Kidney (tissue), 14 donors: Measurements from ENCODE around the gene ZC3H14. TPM values are rescaled to one million over a fixed set of nuclear protein-coding genes. Genes with fewer than 3 reads are reported as not detected.

Experiments used
- DNase-seq, 5 donors: peaks; one replicate each; pipeline ENCODE4 v3.0.0-alpha.2; 2013 to 2020
- FAIRE-seq: peaks from 2 replicates; lab custom pipeline; 2012; peaks lifted over from hg19 to GRCh38; lab: Jason Lieb, UNC
- H3K27ac ChIP-seq, 2 donors: one replicate each; pipeline ENCODE4 v1.7.0; 2013; ENCODE audit warnings: low read depth in 2 of 2, low read length in 2 of 2, inconsistent platforms in 1 of 2
- H3K27me3 ChIP-seq: one replicate; pipeline ENCODE4 v1.7.1; 2013; ENCODE audit warnings: low read length, inconsistent platforms; ENCODE audit not compliant: control insufficient read depth, insufficient read depth
- H3K36me3 ChIP-seq, 3 donors: one replicate each; pipeline versions ENCODE4 v1.7.0 to v1.7.1; 2013; ENCODE audit warnings: low read length in 3 of 3, control low read depth in 1 of 3, inconsistent platforms in 1 of 3; ENCODE audit not compliant: insufficient read depth in 3 of 3, control insufficient read depth in 2 of 3
- H3K4me1 ChIP-seq, 3 donors: one replicate each; pipeline versions ENCODE4 v1.7.0 to v1.7.1; 2013; ENCODE audit warnings: low read length in 3 of 3, inconsistent platforms in 1 of 3, low read depth in 1 of 3; ENCODE audit not compliant: control insufficient read depth in 2 of 3, insufficient read depth in 2 of 3
- H3K4me3 ChIP-seq, 3 donors: one replicate each; pipeline versions ENCODE4 v1.7.0 to v1.8.1; 2013; ENCODE audit warnings: low read length in 3 of 3, control low read depth in 1 of 3, inconsistent platforms in 1 of 3
- H3K9ac ChIP-seq, 3 donors: one replicate each; pipeline versions ENCODE4 v1.7.0 to v1.7.1; 2013; ENCODE audit warnings: low read length in 3 of 3, control low read depth in 1 of 3, inconsistent platforms in 1 of 3
- H3K9me3 ChIP-seq, 3 donors: one replicate each; pipeline versions ENCODE4 v1.7.0 to v1.7.1; 2013; ENCODE audit warnings: low read length in 3 of 3, control low read depth in 1 of 3, inconsistent platforms in 1 of 3; ENCODE audit not compliant: control insufficient read depth in 2 of 3, insufficient read depth in 1 of 3
- intact Hi-C: fragments of 100-400 bp; cut with DNase I; formaldehyde crosslinking; loops from one replicate; pipeline ENCODE4 v1.11.1; 2022
- polyA plus RNA-seq: library from polyadenylated mRNA; stranded (reverse); fragments of 350-450 nt; fragmentation: Illumina TruSeq; extraction: RNeasy Lipid Tissue Mini Kit (QIAGEN cat#74804); gene quantifications from one replicate; pipeline ENCODE4 v1.2.3, GENCODE V29; 2014; ENCODE audit warnings: low read depth, low replicate concordance; ENCODE audit not compliant: insufficient read depth
- total RNA-seq: library from RNA; stranded (reverse); fragmentation: NEBNext Ultra II Directional; extraction: Animal tissue kit (Norgen Biotek cat#: 25700); gene quantifications from one replicate; pipeline ENCODE4 v1.2.1, GENCODE V29; 2021
- TF ChIP-seq, protein P1 (sequence below): IDR thresholded peaks from 3 replicates; pipeline ENCODE4 v1.5.1; 2012; ENCODE audit warnings: mild to moderate bottlenecking, moderate library complexity, borderline replicate concordance; ENCODE audit not compliant: insufficient read depth; ENCODE audit errors: extremely low read depth
- donor health status: control.
- donor health status: control.
- donor health status: control.
- donor health status: control.
- donor health status: control.
- donor health status: DM: yes; HTN: yes; CAD: no.
- donor health status: Normal renal cell carcinoma (clear cell type).

ZC3H14 gene
- total and polyA plus RNA-seq, 2 donors from 2014 or later = 27.7 to 49.7 TPM

DNA sequence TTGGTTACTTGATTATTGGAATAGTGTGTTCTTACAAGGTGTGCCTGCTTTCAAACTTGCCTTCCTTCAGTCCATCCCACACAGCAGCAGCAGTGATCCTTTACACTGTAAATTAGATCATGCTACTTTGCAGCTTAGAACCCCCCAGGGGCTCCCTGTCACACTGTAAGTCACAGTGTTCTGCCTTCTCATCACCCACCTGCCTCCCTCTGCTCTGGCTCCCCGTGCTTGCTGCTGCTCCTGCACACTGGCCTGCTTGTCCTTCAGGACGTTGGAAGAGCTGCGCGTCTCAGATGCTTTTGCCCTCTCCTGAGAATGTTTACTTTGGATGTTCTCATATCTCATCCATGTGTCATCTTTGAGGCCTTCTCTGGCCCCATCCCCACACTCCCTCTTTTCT is 27.3 kb downstream of the ZC3H14 start:
- Histone ChIP-seq H3K4me3 (no peak overlapping the region), H3K9me3 (no peaks in the 10 kb centered on the region), H3K27me3 (no peaks in the 10 kb centered on the region), H3K36me3 (peaks cover 2 to 16% (median 7%) of the 10 kb centered on the region in 3 donors), H3K9ac (no peak overlapping the region), H3K27ac (no peak overlapping the region), H3K4me1 (no peaks in the 10 kb centered on the region)
- FAIRE-seq (no peak), DNase-seq (no peak)
- intact Hi-C loops = no loop called here
- TF ChIP-seq, protein P1, sequence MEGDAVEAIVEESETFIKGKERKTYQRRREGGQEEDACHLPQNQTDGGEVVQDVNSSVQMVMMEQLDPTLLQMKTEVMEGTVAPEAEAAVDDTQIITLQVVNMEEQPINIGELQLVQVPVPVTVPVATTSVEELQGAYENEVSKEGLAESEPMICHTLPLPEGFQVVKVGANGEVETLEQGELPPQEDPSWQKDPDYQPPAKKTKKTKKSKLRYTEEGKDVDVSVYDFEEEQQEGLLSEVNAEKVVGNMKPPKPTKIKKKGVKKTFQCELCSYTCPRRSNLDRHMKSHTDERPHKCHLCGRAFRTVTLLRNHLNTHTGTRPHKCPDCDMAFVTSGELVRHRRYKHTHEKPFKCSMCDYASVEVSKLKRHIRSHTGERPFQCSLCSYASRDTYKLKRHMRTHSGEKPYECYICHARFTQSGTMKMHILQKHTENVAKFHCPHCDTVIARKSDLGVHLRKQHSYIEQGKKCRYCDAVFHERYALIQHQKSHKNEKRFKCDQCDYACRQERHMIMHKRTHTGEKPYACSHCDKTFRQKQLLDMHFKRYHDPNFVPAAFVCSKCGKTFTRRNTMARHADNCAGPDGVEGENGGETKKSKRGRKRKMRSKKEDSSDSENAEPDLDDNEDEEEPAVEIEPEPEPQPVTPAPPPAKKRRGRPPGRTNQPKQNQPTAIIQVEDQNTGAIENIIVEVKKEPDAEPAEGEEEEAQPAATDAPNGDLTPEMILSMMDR = no peak

DNA sequence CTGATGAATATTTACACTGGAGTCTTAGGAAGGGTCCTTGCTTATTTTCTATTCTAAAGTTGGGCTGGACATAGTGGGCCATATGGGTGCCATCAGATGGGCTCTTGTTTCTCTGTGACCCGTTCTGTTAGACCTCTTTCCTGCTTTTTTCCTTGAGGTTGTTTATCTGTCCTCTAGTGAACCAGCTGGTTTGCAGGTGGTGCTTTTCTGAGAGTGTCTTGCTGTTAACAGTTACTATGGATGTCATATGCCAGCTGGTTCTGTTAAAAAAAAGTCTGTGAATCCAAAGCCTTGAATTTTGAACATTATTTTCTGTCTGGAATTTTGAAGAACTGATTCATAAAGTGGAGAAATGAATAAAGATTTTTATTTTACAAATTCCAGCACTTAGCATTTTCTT is 29.2 kb downstream of the ZC3H14 start:
- TF ChIP-seq, protein P1 = no peak
- Histone ChIP-seq H3K4me3 (no peak overlapping the region), H3K36me3 (peaks cover 4 to 24% (median 18%) of the 10 kb centered on the region in 3 donors), H3K27ac (no peak overlapping the region), H3K9ac (no peak overlapping the region), H3K9me3 (no peaks in the 10 kb centered on the region), H3K4me1 (no peaks in the 10 kb centered on the region), H3K27me3 (no peaks in the 10 kb centered on the region)
- DNase-seq (peak in 3 of 5 donors; percentile 15 to 56 (median 30)), FAIRE-seq (no peak)
- intact Hi-C loops = no loop called here

DNA sequence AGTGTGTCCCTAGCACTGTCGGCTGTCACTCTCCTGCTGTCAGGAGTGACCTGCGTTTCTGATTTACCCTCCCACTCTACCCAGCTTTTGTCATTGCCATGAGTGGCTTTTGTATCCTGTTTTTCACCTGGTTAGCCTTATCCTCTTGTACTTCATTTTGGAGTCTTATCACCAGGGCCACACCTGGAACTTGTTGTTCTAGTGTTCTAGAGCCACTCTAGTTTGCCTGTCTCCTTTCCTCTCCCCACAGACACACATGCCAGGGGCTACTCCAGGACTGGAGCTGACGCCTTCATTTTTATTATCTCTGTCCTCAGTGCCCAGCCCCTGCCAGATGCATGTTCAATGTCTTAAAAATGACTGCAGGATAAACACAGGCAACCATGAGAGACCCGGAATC is 34.2 kb downstream of the ZC3H14 start:
- Histone ChIP-seq H3K36me3 (peaks cover 10 to 46% (median 29%) of the 10 kb centered on the region in 3 donors), H3K4me1 (no peaks in the 10 kb centered on the region), H3K9ac (no peak overlapping the region), H3K27ac (no peak overlapping the region), H3K4me3 (no peak overlapping the region), H3K9me3 (no peaks in the 10 kb centered on the region), H3K27me3 (no peaks in the 10 kb centered on the region)
- TF ChIP-seq, protein P1 = no peak
- no peak for FAIRE-seq
- intact Hi-C loops = no loop called here
- DNase-seq = no peak

DNA sequence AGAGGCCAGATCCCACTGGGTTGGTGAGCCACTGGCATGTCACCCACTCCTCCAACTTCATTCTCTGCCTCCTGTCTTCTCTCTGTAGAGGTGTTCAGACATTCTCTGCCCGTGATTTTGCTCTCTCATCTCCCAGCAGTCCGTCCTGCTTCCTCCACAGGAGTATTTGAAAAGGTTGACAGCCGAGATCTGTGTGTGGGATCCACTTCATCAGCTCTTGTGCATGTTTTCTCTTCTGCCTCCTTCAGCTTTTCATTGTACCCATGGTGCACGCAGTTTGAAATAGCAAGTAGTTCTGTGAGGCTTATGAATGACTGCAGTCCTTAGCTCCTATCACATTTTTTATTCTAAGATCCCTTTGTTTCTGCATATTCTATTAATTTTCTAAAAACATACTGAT is 34.8 kb downstream of the ZC3H14 start:
- intact Hi-C loops = no loop called here
- Histone ChIP-seq H3K9me3 (no peaks in the 10 kb centered on the region), H3K4me1 (no peaks in the 10 kb centered on the region), H3K9ac (no peak overlapping the region), H3K27me3 (no peaks in the 10 kb centered on the region), H3K27ac (no peak overlapping the region), H3K36me3 (peaks cover 12 to 48% (median 32%) of the 10 kb centered on the region in 3 donors), H3K4me3 (no peak overlapping the region)
- TF ChIP-seq, protein P1 = no peak
- FAIRE-seq (no peak), DNase-seq (no peak)
